ENCODE data around the gene RNF32. TPM values are rescaled to one million over a fixed set of nuclear protein-coding genes. Genes with fewer than 3 reads are reported as not detected.
A peak's percentile ranks its signal among the peaks of the same experiment; 100 is the strongest.

The RNF32 gene
- total RNA-seq, 1 experiment from 2014 or later = 0.61 TPM

DNA sequence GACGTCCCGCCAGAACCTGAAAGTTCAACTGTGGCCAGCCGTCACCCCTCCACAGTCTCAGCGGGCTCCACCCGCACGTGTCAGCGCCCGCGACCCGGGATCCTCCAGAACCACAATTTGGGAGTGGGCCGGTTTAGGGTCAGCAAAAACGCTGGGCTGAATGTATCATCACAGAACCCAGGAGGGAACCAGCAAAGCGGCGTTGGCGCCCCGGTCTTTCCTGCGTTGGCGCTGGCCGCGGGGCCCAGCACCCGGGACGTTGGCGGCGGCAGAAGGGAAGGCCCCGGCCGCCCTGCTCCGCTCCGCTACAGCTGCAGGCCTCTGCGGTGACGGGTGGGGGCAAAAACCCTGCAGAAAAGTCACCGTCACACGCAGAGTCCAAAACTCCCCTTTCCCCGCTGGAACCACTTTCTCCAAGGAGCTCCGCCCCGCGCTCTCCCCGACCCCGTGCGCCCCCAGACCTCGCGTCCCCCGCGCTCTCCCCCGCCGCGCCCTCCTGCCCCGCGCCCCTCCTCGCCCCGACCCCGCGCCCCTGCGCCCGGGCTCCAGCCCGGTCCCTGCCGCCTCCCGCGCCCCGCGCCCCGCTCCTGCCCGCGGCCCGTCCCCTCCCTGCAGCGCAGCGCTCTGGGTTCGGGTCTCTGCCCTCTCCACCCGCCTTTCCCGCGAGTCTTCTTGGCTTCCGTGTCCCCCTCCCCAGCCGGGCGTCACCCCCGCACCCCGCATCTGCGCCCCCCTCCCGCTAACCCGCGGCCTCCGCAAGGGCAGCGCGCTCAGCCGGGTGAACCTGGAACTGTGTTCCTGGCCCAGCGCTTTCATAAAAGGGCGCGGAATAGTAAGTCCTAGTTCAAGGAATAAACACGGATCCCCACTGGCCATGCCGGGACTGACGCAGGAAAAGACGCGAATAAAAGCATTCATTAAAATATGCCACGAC is 24.0 kb upstream of the RNF32 start (continued):
- TF ChIP-seq, protein P1, sequence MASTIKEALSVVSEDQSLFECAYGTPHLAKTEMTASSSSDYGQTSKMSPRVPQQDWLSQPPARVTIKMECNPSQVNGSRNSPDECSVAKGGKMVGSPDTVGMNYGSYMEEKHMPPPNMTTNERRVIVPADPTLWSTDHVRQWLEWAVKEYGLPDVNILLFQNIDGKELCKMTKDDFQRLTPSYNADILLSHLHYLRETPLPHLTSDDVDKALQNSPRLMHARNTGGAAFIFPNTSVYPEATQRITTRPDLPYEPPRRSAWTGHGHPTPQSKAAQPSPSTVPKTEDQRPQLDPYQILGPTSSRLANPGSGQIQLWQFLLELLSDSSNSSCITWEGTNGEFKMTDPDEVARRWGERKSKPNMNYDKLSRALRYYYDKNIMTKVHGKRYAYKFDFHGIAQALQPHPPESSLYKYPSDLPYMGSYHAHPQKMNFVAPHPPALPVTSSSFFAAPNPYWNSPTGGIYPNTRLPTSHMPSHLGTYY (CRISPR knock-in tag; IDR thresholded peaks at IDR 0.05) = no peak
- TF ChIP-seq, protein P2, sequence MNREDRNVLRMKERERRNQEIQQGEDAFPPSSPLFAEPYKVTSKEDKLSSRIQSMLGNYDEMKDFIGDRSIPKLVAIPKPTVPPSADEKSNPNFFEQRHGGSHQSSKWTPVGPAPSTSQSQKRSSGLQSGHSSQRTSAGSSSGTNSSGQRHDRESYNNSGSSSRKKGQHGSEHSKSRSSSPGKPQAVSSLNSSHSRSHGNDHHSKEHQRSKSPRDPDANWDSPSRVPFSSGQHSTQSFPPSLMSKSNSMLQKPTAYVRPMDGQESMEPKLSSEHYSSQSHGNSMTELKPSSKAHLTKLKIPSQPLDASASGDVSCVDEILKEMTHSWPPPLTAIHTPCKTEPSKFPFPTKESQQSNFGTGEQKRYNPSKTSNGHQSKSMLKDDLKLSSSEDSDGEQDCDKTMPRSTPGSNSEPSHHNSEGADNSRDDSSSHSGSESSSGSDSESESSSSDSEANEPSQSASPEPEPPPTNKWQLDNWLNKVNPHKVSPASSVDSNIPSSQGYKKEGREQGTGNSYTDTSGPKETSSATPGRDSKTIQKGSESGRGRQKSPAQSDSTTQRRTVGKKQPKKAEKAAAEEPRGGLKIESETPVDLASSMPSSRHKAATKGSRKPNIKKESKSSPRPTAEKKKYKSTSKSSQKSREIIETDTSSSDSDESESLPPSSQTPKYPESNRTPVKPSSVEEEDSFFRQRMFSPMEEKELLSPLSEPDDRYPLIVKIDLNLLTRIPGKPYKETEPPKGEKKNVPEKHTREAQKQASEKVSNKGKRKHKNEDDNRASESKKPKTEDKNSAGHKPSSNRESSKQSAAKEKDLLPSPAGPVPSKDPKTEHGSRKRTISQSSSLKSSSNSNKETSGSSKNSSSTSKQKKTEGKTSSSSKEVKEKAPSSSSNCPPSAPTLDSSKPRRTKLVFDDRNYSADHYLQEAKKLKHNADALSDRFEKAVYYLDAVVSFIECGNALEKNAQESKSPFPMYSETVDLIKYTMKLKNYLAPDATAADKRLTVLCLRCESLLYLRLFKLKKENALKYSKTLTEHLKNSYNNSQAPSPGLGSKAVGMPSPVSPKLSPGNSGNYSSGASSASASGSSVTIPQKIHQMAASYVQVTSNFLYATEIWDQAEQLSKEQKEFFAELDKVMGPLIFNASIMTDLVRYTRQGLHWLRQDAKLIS (CRISPR knock-in tag; IDR thresholded peaks at IDR 0.05; ENCODE audit: borderline replicate concordance) = no peak

DNA sequence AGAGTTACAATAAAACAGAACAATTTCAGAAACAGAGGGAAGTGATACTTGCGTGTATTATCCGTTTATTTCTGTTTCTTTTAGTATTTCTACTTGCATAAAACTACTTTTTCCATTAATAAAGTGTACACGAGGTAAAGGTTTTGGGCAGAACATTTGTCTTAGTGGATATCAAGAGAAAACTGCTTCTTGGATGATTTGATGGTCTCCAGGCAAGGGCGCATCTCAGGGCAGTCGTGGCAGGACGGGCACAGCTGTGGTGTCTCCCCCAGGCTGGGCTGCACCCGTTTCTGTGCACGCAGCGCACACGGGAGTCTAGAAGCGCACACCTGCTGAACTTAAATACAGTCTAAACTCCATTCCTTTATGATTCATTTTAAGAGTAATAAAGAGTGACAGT is 23.4 kb upstream of the RNF32 start:
- H3K4me1 Mint-ChIP-seq = peaks cover 44% of the 10 kb centered on the region
- TF ChIP-seq EMX1 (CRISPR knock-in tag; IDR thresholded peaks at IDR 0.05) = no peak
- TF ChIP-seq ZNF317 (CRISPR knock-in tag; IDR thresholded peaks at IDR 0.05; ENCODE audit: borderline replicate concordance, low read depth) = no peak
- no peak for TF ChIP-seq IRF2 (CRISPR knock-in tag; IDR thresholded peaks at IDR 0.05; ENCODE audit: borderline replicate concordance, low read depth)
- TF ChIP-seq GRHL2 (CRISPR knock-in tag; IDR thresholded peaks at IDR 0.05; ENCODE audit: insufficient replicate concordance, severe bottlenecking) = no peak
- TF ChIP-seq, protein P3, sequence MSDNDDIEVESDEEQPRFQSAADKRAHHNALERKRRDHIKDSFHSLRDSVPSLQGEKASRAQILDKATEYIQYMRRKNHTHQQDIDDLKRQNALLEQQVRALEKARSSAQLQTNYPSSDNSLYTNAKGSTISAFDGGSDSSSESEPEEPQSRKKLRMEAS (CRISPR knock-in tag; IDR thresholded peaks at IDR 0.05) = no peak
- no peak for TF ChIP-seq ZNF396 (CRISPR knock-in tag; IDR thresholded peaks at IDR 0.05; ENCODE audit: borderline replicate concordance)
- no peak for TF ChIP-seq RORB (CRISPR knock-in tag; IDR thresholded peaks at IDR 0.05)
- no peak for TF ChIP-seq MYBL2 (CRISPR knock-in tag; IDR thresholded peaks at IDR 0.05)
- no peak for TF ChIP-seq CREB1 (CRISPR knock-in tag; IDR thresholded peaks at IDR 0.05)
- TF ChIP-seq SP1 (CRISPR knock-in tag; conservative IDR thresholded peaks at IDR 0.05) = no peak
- TF ChIP-seq ZNF121 (CRISPR knock-in tag; IDR thresholded peaks at IDR 0.05) = no peak
- TF ChIP-seq, protein P4, sequence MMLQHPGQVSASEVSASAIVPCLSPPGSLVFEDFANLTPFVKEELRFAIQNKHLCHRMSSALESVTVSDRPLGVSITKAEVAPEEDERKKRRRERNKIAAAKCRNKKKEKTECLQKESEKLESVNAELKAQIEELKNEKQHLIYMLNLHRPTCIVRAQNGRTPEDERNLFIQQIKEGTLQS (CRISPR knock-in tag; conservative IDR thresholded peaks at IDR 0.05) = no peak
- no peak for TF ChIP-seq SMAD3 (CRISPR knock-in tag; IDR thresholded peaks at IDR 0.05; ENCODE audit: borderline replicate concordance)
- no peak for TF ChIP-seq ATF1 (CRISPR knock-in tag; IDR thresholded peaks at IDR 0.05)
- TF ChIP-seq ZNF219 (CRISPR knock-in tag; IDR thresholded peaks at IDR 0.05; ENCODE audit: borderline replicate concordance) = no peak
- TF ChIP-seq TCF7 (CRISPR knock-in tag; IDR thresholded peaks at IDR 0.05; ENCODE audit: low read depth) = no peak
- TF ChIP-seq, protein P5, sequence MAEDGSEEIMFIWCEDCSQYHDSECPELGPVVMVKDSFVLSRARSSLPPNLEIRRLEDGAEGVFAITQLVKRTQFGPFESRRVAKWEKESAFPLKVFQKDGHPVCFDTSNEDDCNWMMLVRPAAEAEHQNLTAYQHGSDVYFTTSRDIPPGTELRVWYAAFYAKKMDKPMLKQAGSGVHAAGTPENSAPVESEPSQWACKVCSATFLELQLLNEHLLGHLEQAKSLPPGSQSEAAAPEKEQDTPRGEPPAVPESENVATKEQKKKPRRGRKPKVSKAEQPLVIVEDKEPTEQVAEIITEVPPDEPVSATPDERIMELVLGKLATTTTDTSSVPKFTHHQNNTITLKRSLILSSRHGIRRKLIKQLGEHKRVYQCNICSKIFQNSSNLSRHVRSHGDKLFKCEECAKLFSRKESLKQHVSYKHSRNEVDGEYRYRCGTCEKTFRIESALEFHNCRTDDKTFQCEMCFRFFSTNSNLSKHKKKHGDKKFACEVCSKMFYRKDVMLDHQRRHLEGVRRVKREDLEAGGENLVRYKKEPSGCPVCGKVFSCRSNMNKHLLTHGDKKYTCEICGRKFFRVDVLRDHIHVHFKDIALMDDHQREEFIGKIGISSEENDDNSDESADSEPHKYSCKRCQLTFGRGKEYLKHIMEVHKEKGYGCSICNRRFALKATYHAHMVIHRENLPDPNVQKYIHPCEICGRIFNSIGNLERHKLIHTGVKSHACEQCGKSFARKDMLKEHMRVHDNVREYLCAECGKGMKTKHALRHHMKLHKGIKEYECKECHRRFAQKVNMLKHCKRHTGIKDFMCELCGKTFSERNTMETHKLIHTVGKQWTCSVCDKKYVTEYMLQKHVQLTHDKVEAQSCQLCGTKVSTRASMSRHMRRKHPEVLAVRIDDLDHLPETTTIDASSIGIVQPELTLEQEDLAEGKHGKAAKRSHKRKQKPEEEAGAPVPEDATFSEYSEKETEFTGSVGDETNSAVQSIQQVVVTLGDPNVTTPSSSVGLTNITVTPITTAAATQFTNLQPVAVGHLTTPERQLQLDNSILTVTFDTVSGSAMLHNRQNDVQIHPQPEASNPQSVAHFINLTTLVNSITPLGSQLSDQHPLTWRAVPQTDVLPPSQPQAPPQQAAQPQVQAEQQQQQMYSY (CRISPR knock-in tag; IDR thresholded peaks at IDR 0.05) = no peak
- no peak for TF ChIP-seq NR2C2 (CRISPR knock-in tag; IDR thresholded peaks at IDR 0.05)
- DNase-seq (ENCODE audit: low spot score) (no peak), ATAC-seq (no peak)
- peaks cover 12% of the 10 kb centered on the region for H3K9me3 Mint-ChIP-seq
- CTCF ChIA-PET = no interaction called here
- peaks cover 11% of the 10 kb centered on the region for H3K36me3 Mint-ChIP-seq
- peaks cover 30% of the 10 kb centered on the region for H3K27me3 Mint-ChIP-seq (ENCODE audit: low read depth)
- H3K27ac Mint-ChIP-seq = no peak overlapping the region
- POLR2A ChIA-PET = no interaction called here
- H3K4me3 Mint-ChIP-seq = peak overlapping the region; percentile 64

All from WTC11 (cell line).